HepG2 (cell line): ENCODE measurements around the gene ICE2.

Experiments
- CCAR2 ChIP-seq: fragments of 200-400 bp; formaldehyde crosslinking; optimal IDR thresholded peaks from 2 replicates; pipeline ENCODE3; 2018; ENCODE audit warnings: low read depth, mild to moderate bottlenecking, low read length, moderate library complexity
- CTCF ChIP-seq: sonication (generic); formaldehyde crosslinking; IDR thresholded peaks from 2 replicates; pipeline ENCODE4 v1.5.0; 2020; ENCODE audit warnings: mild to moderate bottlenecking, missing genetic modification reagents, moderate library complexity
- MXI1 ChIP-seq: IDR thresholded peaks from 3 replicates; pipeline ENCODE4 v1.6.1; 2012; ENCODE audit warnings: low read depth, low read length, inconsistent platforms, borderline replicate concordance
- PHF5A ChIP-seq: IDR thresholded peaks from one replicate; pipeline ENCODE4 v1.6.1; 2018; ENCODE audit warnings: low read depth, missing genetic modification reagents; ENCODE audit not compliant: unreplicated experiment
- SUZ12 ChIP-seq: fragments of 150-350 bp; IDR thresholded peaks from 2 replicates; pipeline ENCODE4 v1.6.1; 2014; ENCODE audit warnings: low read depth, low read length
- ZBTB42 ChIP-seq: sonication (generic); formaldehyde crosslinking; IDR thresholded peaks from 2 replicates; pipeline ENCODE4 v1.5.0; 2020; ENCODE audit warnings: mild to moderate bottlenecking, missing genetic modification reagents
- ZNF414 ChIP-seq: sonication (generic); formaldehyde crosslinking; IDR thresholded peaks from 2 replicates; pipeline ENCODE4 v1.5.0; 2020; ENCODE audit warnings: missing genetic modification reagents
- ZNF468 ChIP-seq: sonication (generic); formaldehyde crosslinking; IDR thresholded peaks from 2 replicates; pipeline ENCODE4 v1.8.0; 2022; ENCODE audit warnings: mild to moderate bottlenecking, moderate library complexity, missing genetic modification reagents
- ZNF660 ChIP-seq: sonication (generic); formaldehyde crosslinking; IDR thresholded peaks from 2 replicates; pipeline ENCODE4 v1.5.1; 2020; ENCODE audit warnings: mild to moderate bottlenecking, low read depth, missing genetic modification reagents, borderline replicate concordance
- ZNF780A ChIP-seq: sonication (generic); formaldehyde crosslinking; IDR thresholded peaks from 2 replicates; pipeline ENCODE4 v1.8.0; 2022; ENCODE audit warnings: mild to moderate bottlenecking, missing genetic modification reagents, moderate library complexity

- TF ChIP-seq ZNF414, result no peak
- no peak for TF ChIP-seq PHF5A (CRISPR knock-in tag)
- peak; percentile 84 for TF ChIP-seq CTCF (CRISPR knock-in tag)
- no peak for TF ChIP-seq ZNF780A (CRISPR knock-in tag)
- no peak for TF ChIP-seq SUZ12
- no peak for TF ChIP-seq ZNF660 (CRISPR knock-in tag)
- TF ChIP-seq MXI1, result no peak
- TF ChIP-seq ZBTB42 (CRISPR knock-in tag), result no peak
- TF ChIP-seq CCAR2, result no peak
- TF ChIP-seq ZNF468 (CRISPR knock-in tag), result no peak
Observed at GRCh38 chr15:60507596-60508424, 28.9 kb upstream of the ICE2 start.
